MCF 10A (cell line): ENCODE results near the gene FERMT3. TPM values are rescaled to one million over a fixed set of nuclear protein-coding genes. Genes with fewer than 3 reads are reported as not detected.
A peak's percentile ranks its signal among the peaks of the same experiment; 100 is the strongest.

Experiments used
- BruUV-seq: library from RNA; stranded (reverse); fragments of 400-500 nt; replicated peaks from 2 replicates; lab custom pipeline; 2021; lab: Mats Ljungman, UMichigan
- CTCF ChIA-PET: fragments of 300-600 bp; sonication (Branson Sonifier 250); formaldehyde crosslinking; extraction: SDS; loops from one replicate; lab custom pipeline; 2021; ENCODE audit warnings: antibody characterized with exemption, inconsistent platforms; lab: Yijun Ruan, JAX
- POLR2A ChIA-PET: fragments of 300-600, 350-650 bp; sonication (Branson Sonifier 250); formaldehyde crosslinking; extraction: SDS; loops from one replicate; lab custom pipeline; 2020; ENCODE audit warnings: antibody characterized with exemption, inconsistent platforms; lab: Yijun Ruan, JAX
- DNase-seq: peaks from one replicate; pipeline ENCODE4 v3.0.0-alpha.2; 2018; ENCODE audit not compliant: unreplicated experiment
- H3K27ac Mint-ChIP-seq: one replicate; pipeline ENCODE4 v1.8.0; 2022; ENCODE audit warnings: mild to moderate bottlenecking, low read depth, mixed read lengths; ENCODE audit not compliant: unreplicated experiment
- H3K27me3 Mint-ChIP-seq: one replicate; pipeline ENCODE4 v1.8.0; 2022; ENCODE audit warnings: mixed read lengths; ENCODE audit not compliant: insufficient read depth, unreplicated experiment
- H3K36me3 Mint-ChIP-seq: one replicate; pipeline ENCODE4 v1.8.0; 2022; ENCODE audit warnings: mild to moderate bottlenecking, moderate library complexity, mixed read lengths; ENCODE audit not compliant: insufficient read depth, unreplicated experiment
- H3K4me1 Mint-ChIP-seq: one replicate; pipeline ENCODE4 v1.8.0; 2022; ENCODE audit warnings: mixed read lengths; ENCODE audit not compliant: insufficient read depth, unreplicated experiment
- H3K4me3 Mint-ChIP-seq: one replicate; pipeline ENCODE4 v1.8.0; 2022; ENCODE audit warnings: mild to moderate bottlenecking, moderate library complexity, mixed read lengths; ENCODE audit not compliant: unreplicated experiment
- H3K9me3 Mint-ChIP-seq: one replicate; pipeline ENCODE4 v1.8.0; 2022; ENCODE audit warnings: mixed read lengths; ENCODE audit not compliant: unreplicated experiment
- intact Hi-C: fragments of 100-400 bp; cut with micrococcal nuclease; formaldehyde crosslinking; loops from 2 replicates; pipeline ENCODE4 v1.14.1; 2022
- total RNA-seq: library from RNA; stranded (reverse); gene quantifications from 2 replicates; pipeline ENCODE4 v1.2.3, GENCODE V29; 2022
- TF ChIP-seq, protein P1 (sequence below): fragments of 200-600 bp; IDR thresholded peaks from one replicate; pipeline ENCODE4 v1.8.0; 2022; ENCODE audit warnings: antibody characterized with exemption, mild to moderate bottlenecking; ENCODE audit not compliant: unreplicated experiment

The FERMT3 gene
- total RNA-seq, 1 experiment from 2014 or later: 0.44 TPM

DNA sequence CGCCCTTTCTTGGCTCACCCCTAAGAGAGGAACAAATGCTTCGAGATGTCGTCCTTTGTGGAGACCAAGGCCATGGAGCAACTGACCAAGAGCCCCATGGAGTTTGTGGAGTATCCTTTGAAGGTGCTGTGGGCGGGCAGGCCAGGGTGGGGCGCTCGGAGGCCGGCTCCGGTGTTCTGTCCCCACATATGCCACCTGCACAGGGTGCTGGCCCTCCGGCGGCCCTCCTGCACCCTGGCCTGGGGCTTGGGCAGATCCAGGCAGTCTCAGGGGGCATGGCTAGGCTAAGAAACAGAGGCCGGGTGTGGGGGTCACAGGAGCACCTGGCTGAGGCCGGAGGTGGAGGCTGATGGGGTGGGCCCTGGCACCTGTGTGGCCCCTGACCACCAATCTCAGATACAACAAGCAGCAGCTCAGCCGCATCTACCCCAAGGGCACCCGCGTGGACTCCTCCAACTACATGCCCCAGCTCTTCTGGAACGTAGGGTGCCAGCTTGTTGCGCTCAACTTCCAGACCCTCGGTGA, 55.1 kb downstream of the FERMT3 start:
- ChIA-PET POLR2A (interaction anchor here (1.7 kb wide), 1 partner anchor 9 kb away, joined by 6 read pairs; no protein-coding TSS in a partner anchor), CTCF (interaction anchor here (3.3 kb wide), 1 partner anchor 11 kb away, joined by 14 read pairs; the partner anchor contains the start of gene PLCB3)
- no peak overlapping the region for H3K4me3 Mint-ChIP-seq
- DNase-seq: no peak
- H3K27ac Mint-ChIP-seq: no peak overlapping the region
- intact Hi-C loops: no loop called here
- no TSS peak for BruUV-seq
- no peaks in the 10 kb centered on the region for H3K27me3 Mint-ChIP-seq
- H3K36me3 Mint-ChIP-seq: peaks cover 54% of the 10 kb centered on the region
- TF ChIP-seq, protein P1, sequence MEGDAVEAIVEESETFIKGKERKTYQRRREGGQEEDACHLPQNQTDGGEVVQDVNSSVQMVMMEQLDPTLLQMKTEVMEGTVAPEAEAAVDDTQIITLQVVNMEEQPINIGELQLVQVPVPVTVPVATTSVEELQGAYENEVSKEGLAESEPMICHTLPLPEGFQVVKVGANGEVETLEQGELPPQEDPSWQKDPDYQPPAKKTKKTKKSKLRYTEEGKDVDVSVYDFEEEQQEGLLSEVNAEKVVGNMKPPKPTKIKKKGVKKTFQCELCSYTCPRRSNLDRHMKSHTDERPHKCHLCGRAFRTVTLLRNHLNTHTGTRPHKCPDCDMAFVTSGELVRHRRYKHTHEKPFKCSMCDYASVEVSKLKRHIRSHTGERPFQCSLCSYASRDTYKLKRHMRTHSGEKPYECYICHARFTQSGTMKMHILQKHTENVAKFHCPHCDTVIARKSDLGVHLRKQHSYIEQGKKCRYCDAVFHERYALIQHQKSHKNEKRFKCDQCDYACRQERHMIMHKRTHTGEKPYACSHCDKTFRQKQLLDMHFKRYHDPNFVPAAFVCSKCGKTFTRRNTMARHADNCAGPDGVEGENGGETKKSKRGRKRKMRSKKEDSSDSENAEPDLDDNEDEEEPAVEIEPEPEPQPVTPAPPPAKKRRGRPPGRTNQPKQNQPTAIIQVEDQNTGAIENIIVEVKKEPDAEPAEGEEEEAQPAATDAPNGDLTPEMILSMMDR: no peak
- no peaks in the 10 kb centered on the region for H3K9me3 Mint-ChIP-seq
- peaks cover 10% of the 10 kb centered on the region for H3K4me1 Mint-ChIP-seq

DNA sequence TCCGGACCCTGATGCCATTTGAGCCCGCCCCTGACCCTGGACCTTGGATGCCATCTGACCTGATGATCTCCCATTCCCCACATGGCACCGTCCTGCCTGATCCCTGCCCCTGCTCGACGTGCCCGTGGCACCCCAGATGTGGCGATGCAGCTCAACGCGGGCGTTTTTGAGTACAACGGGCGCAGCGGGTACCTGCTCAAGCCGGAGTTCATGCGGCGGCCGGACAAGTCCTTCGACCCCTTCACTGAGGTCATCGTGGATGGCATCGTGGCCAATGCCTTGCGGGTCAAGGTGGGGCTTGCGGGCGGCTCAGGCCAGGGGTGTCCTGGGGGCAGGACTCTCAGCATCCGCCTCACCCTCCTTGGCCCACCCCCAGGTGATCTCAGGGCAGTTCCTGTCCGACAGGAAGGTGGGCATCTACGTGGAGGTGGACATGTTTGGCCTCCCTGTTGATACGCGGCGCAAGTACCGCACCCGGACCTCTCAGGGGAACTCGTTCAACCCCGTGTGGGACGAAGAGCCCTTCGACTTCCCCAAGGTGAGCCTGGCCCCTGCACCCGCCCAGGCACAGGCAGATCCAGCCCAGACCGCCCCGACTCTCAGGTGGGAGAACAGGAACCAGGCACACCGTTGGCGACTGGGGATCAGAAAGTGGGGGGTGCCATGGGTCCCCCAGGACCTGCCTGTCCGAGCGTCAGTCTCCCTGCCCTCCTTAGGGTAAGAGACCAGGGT, 55.9 kb downstream of the FERMT3 start:
- ChIA-PET CTCF (interaction anchor here (1.3 to 3.3 kb wide), 3 partner anchors 12 to 42 kb away, joined by 5 to 14 read pairs (median 12); partner anchors contain the start of gene PLCB3), POLR2A (interaction anchor here (1.7 kb wide), 1 partner anchor 8 kb away, joined by 6 read pairs; no protein-coding TSS in a partner anchor)
- intact Hi-C loops: no loop called here
- Mint-ChIP-seq H3K36me3 (peaks cover 56% of the 10 kb centered on the region), H3K27me3 (no peaks in the 10 kb centered on the region), H3K9me3 (no peaks in the 10 kb centered on the region), H3K27ac (no peak overlapping the region), H3K4me3 (no peak overlapping the region), H3K4me1 (peaks cover 9% of the 10 kb centered on the region)
- TF ChIP-seq, protein P1: no peak
- no TSS peak for BruUV-seq
- DNase-seq: no peak

DNA sequence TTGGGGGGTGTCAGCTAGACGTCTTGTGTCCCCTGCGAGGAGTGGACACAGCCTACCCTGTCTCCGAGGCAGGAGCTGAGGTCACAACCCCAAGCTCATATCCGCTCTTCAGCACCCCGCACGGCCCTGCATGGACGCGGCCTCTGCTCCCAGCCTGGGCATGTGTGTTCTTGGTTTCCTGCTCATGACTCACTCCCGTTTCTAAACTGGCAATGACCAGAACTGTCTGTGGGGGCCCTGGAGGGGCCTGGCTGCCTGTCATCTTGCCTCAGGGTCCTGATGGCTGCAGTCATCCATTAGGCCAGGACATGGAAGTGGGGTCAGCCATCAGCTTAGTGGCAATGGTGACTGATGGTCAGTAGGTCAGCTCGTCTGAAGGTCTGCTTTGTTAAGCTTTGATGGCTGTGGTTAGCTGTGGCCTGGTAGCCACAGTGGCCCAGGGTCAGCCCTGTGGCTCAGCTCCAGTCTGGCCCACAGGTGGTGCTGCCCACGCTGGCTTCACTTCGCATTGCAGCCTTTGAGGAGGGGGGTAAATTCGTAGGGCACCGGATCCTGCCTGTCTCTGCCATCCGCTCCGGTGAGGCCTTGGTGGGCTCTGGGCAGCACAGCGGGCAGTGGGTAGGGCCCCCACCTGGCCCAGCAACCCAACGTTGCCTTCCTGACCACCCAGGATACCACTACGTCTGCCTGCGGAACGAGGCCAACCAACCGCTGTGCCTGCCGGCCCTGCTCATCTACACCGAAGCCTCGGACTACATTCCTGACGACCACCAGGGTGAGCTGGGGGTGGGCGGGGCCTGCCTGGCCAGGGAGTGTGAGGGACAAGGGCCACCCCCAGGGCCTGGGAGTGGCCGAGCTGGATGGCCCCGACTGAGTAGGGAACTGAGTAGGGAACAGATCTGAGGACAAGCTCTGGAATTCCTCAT, 56.8 kb downstream of the FERMT3 start:
- H3K4me1 Mint-ChIP-seq: peaks cover 13% of the 10 kb centered on the region
- TF ChIP-seq, protein P1: no peak
- CTCF ChIA-PET: interaction anchor here (0.6 to 3.3 kb wide), 6 partner anchors 9 to 617 kb away, joined by 3 to 14 read pairs (median 4); partner anchors contain the start of gene PLCB3

More for the DNA sequence above, 56.8 kb downstream of the FERMT3 start:
- intact Hi-C loops: no loop called here
- Mint-ChIP-seq H3K27me3 (no peaks in the 10 kb centered on the region), H3K9me3 (no peaks in the 10 kb centered on the region), H3K27ac (no peak overlapping the region), H3K4me3 (no peak overlapping the region), H3K36me3 (peaks cover 58% of the 10 kb centered on the region)
- POLR2A ChIA-PET: no interaction called here
- DNase-seq: peak; percentile 42
- BruUV-seq: no TSS peak
